ENCODE results near the gene MIF4GD. TPM values are rescaled to one million over a fixed set of nuclear protein-coding genes. Genes with fewer than 3 reads are reported as not detected.

MIF4GD gene
- total RNA-seq, 1 experiment from 2014 or later = 25.7 TPM

GRCh38 chr17:75269844-75270217, 1.2 kb downstream of the MIF4GD start:
- no TSS peak for BruUV-seq (replicated peaks)
- DNase-seq = no peak
- Mint-ChIP-seq H3K36me3 (ENCODE audit: insufficient read depth, unreplicated experiment) (peaks cover 64% of the 10 kb centered on the region), H3K4me1 (ENCODE audit: low read depth, unreplicated experiment) (peaks cover 13% of the 10 kb centered on the region), H3K4me3 (ENCODE audit: low read depth, unreplicated experiment) (peak overlapping the region; percentile 91), H3K9me3 (ENCODE audit: low read depth, unreplicated experiment) (no peaks in the 10 kb centered on the region), H3K27me3 (ENCODE audit: unreplicated experiment) (no peaks in the 10 kb centered on the region), H3K27ac (ENCODE audit: unreplicated experiment) (peak overlapping the region; percentile 89)
- CTCF ChIA-PET = interaction anchor here (0.6 to 2.6 kb wide), 7 partner anchors 8 to 247 kb away, joined by 3 to 32 read pairs (median 8); partner anchors contain the start of genes GGA3, GRB2, MRPS7 and SLC25A19
- intact Hi-C loops (cut with micrococcal nuclease; ENCODE audit: unreplicated experiment) = no loop called here
- TF ChIP-seq CTCF (IDR thresholded peaks at IDR 0.05; ENCODE audit: unreplicated experiment) = no peak

- intact Hi-C loops (cut with micrococcal nuclease; ENCODE audit: unreplicated experiment) = no loop called here
- CTCF ChIA-PET = no interaction called here
These were observed 3.4 kb downstream of the MIF4GD start for GRCh38 chr17:75267411-75268232.

GRCh38 chr17:75267153-75267410, 3.9 kb downstream of the MIF4GD start:
- Mint-ChIP-seq H3K27me3 (ENCODE audit: unreplicated experiment) (no peaks in the 10 kb centered on the region), H3K4me3 (ENCODE audit: low read depth, unreplicated experiment) (no peak overlapping the region), H3K4me1 (ENCODE audit: low read depth, unreplicated experiment) (peaks cover 13% of the 10 kb centered on the region), H3K36me3 (ENCODE audit: insufficient read depth, unreplicated experiment) (peaks cover 73% of the 10 kb centered on the region), H3K9me3 (ENCODE audit: low read depth, unreplicated experiment) (no peaks in the 10 kb centered on the region), H3K27ac (ENCODE audit: unreplicated experiment) (no peak overlapping the region)
- DNase-seq = no peak
- no TSS peak for BruUV-seq (replicated peaks)
- intact Hi-C loops (cut with micrococcal nuclease; ENCODE audit: unreplicated experiment) = no loop called here
- no peak for TF ChIP-seq CTCF (IDR thresholded peaks at IDR 0.05; ENCODE audit: unreplicated experiment)
- CTCF ChIA-PET = no interaction called here

More at GRCh38 chr17:75267411-75268232, 3.4 kb downstream of the MIF4GD start:
- no peaks in the 10 kb centered on the region for H3K27me3 Mint-ChIP-seq (ENCODE audit: unreplicated experiment)
- no TSS peak for BruUV-seq (replicated peaks)
- H3K9me3 Mint-ChIP-seq (ENCODE audit: low read depth, unreplicated experiment) = no peaks in the 10 kb centered on the region
- no peak overlapping the region for H3K27ac Mint-ChIP-seq (ENCODE audit: unreplicated experiment)
- H3K36me3 Mint-ChIP-seq (ENCODE audit: insufficient read depth, unreplicated experiment) = peaks cover 73% of the 10 kb centered on the region
- peak; percentile 20 for DNase-seq
- peaks cover 13% of the 10 kb centered on the region for H3K4me1 Mint-ChIP-seq (ENCODE audit: low read depth, unreplicated experiment)
- no peak overlapping the region for H3K4me3 Mint-ChIP-seq (ENCODE audit: low read depth, unreplicated experiment)
- TF ChIP-seq CTCF (IDR thresholded peaks at IDR 0.05; ENCODE audit: unreplicated experiment) = no peak

GRCh38 chr17:75266316-75267152, 4.5 kb downstream of the MIF4GD start:
- no TSS peak for BruUV-seq (replicated peaks)
- no peak for TF ChIP-seq CTCF (IDR thresholded peaks at IDR 0.05; ENCODE audit: unreplicated experiment)
- CTCF ChIA-PET = no interaction called here
- DNase-seq = no peak
- Mint-ChIP-seq H3K27me3 (ENCODE audit: unreplicated experiment) (no peaks in the 10 kb centered on the region), H3K4me3 (ENCODE audit: low read depth, unreplicated experiment) (no peak overlapping the region), H3K36me3 (ENCODE audit: insufficient read depth, unreplicated experiment) (peaks cover 73% of the 10 kb centered on the region), H3K9me3 (ENCODE audit: low read depth, unreplicated experiment) (no peaks in the 10 kb centered on the region), H3K4me1 (ENCODE audit: low read depth, unreplicated experiment) (peaks cover 13% of the 10 kb centered on the region), H3K27ac (ENCODE audit: unreplicated experiment) (no peak overlapping the region)
- intact Hi-C loops (cut with micrococcal nuclease; ENCODE audit: unreplicated experiment) = no loop called here

Data from Calu3 (cell line).